ENCODE data around the gene ELF1. TPM values are rescaled to one million over a fixed set of nuclear protein-coding genes. Genes with fewer than 3 reads are reported as not detected.

The ELF1 gene
- total and polyA plus RNA-seq, 9 donors: 28.5 to 53.2 (median 47.7) TPM

DNA sequence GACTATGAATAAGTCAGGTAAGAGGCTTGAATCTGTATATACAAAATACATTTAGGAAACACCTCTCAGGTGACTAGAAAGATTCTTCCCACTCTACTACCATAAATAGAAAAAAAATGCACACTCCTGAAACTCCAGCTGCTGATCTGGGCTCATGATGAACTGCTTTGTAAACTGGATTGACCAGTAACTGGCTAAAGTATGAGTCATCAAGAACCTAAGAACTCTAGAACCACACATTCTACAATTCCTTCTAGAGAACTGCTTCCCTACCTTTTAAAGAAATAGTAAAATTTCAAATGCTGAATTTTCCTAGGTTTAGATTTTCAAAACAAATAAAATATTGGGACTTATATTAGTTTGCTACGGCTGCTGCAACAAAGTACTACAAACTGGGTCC is 55.2 kb downstream of the ELF1 start:
- Histone ChIP-seq H3K27me3 (no peaks in the 10 kb centered on the region), H3K4me3 (no peak overlapping the region), H3K4me1 (ENCODE audit: insufficient read depth) (peaks cover 8% of the 10 kb centered on the region), H3K36me3 (no peaks in the 10 kb centered on the region), H3K9me3 (no peaks in the 10 kb centered on the region), H3K27ac (no peak overlapping the region)
- TF ChIP-seq POLR2A (IDR thresholded peaks at IDR 0.05): no peak
- TF ChIP-seq, protein P1, sequence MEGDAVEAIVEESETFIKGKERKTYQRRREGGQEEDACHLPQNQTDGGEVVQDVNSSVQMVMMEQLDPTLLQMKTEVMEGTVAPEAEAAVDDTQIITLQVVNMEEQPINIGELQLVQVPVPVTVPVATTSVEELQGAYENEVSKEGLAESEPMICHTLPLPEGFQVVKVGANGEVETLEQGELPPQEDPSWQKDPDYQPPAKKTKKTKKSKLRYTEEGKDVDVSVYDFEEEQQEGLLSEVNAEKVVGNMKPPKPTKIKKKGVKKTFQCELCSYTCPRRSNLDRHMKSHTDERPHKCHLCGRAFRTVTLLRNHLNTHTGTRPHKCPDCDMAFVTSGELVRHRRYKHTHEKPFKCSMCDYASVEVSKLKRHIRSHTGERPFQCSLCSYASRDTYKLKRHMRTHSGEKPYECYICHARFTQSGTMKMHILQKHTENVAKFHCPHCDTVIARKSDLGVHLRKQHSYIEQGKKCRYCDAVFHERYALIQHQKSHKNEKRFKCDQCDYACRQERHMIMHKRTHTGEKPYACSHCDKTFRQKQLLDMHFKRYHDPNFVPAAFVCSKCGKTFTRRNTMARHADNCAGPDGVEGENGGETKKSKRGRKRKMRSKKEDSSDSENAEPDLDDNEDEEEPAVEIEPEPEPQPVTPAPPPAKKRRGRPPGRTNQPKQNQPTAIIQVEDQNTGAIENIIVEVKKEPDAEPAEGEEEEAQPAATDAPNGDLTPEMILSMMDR (IDR thresholded peaks at IDR 0.05): no peak
- no peak for TF ChIP-seq EP300 (IDR thresholded peaks at IDR 0.05)
- intact Hi-C loops (cut with DNase I): no loop called here
- no peak for DNase-seq
- WGBS, 3 donors: 92 to 100% (median 97%) methylated on average over 1 of the region's 1 CpG

GRCh38 chr13:40961826-40962225 is 57.3 kb downstream of the ELF1 start:
- WGBS, 3 donors: 93 to 100% (median 95%) methylated on average over 1 of the region's 1 CpG
- intact Hi-C loops (cut with DNase I): no loop called here
- H3K4me1 ChIP-seq (ENCODE audit: insufficient read depth): peaks cover 5% of the 10 kb centered on the region

GRCh38 chr13:40961214-40961613 is 57.9 kb downstream of the ELF1 start:
- TF ChIP-seq POLR2A (IDR thresholded peaks at IDR 0.05) (no peak), EP300 (IDR thresholded peaks at IDR 0.05) (no peak)
- TF ChIP-seq, protein P1 (IDR thresholded peaks at IDR 0.05): no peak
- no peak overlapping the region for H3K4me3 ChIP-seq
- WGBS, 3 donors: 43 to 56% (median 51%) methylated on average over 3 of the region's 3 CpGs
- no peak overlapping the region for H3K27ac ChIP-seq
- no peak for DNase-seq
- H3K4me1 ChIP-seq (ENCODE audit: insufficient read depth): peaks cover 5% of the 10 kb centered on the region
- intact Hi-C loops (cut with DNase I): no loop called here
- no peaks in the 10 kb centered on the region for H3K9me3 ChIP-seq
- no peaks in the 10 kb centered on the region for H3K27me3 ChIP-seq
- no peaks in the 10 kb centered on the region for H3K36me3 ChIP-seq

More at GRCh38 chr13:40961826-40962225, 57.3 kb downstream of the ELF1 start:
- no peaks in the 10 kb centered on the region for H3K36me3 ChIP-seq
- no peaks in the 10 kb centered on the region for H3K27me3 ChIP-seq
- DNase-seq: no peak
- TF ChIP-seq EP300 (IDR thresholded peaks at IDR 0.05): no peak
- no peak for TF ChIP-seq POLR2A (IDR thresholded peaks at IDR 0.05)
- TF ChIP-seq, protein P1 (IDR thresholded peaks at IDR 0.05): no peak
- H3K4me3 ChIP-seq: no peak overlapping the region
- H3K27ac ChIP-seq: no peak overlapping the region
- no peaks in the 10 kb centered on the region for H3K9me3 ChIP-seq

DNA sequence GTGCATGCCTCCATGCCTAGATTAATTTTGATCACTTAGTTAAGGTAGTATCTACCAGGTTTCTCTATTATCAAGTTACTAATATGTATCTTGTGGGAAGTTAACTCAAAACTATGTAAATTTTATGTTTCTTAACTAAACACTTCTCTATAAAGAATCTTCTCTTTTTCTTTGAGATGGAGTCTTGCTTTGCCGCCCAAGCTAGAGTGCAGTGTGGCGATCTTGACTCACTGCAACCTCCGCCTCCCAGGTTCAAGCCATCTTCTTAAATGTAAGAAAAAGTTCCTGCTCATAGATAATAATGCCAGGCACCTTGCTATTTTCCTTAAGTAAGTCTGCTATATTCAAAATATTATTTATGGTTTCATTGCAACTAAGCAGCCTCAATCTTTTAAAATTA is 58.4 kb downstream of the ELF1 start:
- Histone ChIP-seq H3K36me3 (no peaks in the 10 kb centered on the region), H3K27ac (no peak overlapping the region), H3K27me3 (no peaks in the 10 kb centered on the region), H3K9me3 (no peaks in the 10 kb centered on the region), H3K4me1 (ENCODE audit: insufficient read depth) (peaks cover 3% of the 10 kb centered on the region), H3K4me3 (no peak overlapping the region)
- no peak for DNase-seq
- intact Hi-C loops (cut with DNase I): no loop called here
- TF ChIP-seq POLR2A (IDR thresholded peaks at IDR 0.05) (no peak), EP300 (IDR thresholded peaks at IDR 0.05) (no peak)
- TF ChIP-seq, protein P1 (IDR thresholded peaks at IDR 0.05): no peak
- WGBS, 3 donors: 98 to 100% (median 98%) methylated on average over 3 of the region's 3 CpGs

Data from ovary (tissue), 9 donors.